Progenitor cell of endocrine pancreas (in vitro differentiated cells): ENCODE data around the gene CYS1. TPM values are rescaled to one million over a fixed set of nuclear protein-coding genes. Genes with fewer than 3 reads are reported as not detected.

Experiments used
- DNase-seq: peaks from one replicate; pipeline ENCODE4 v3.0.0; 2021; ENCODE audit warnings: low spot score; ENCODE audit not compliant: unreplicated experiment
- H3K27ac Mint-ChIP-seq: 2 replicates; pipeline ENCODE4 v1.8.0; 2021; ENCODE audit warnings: mild to moderate bottlenecking, moderate library complexity, mixed read lengths
- H3K27me3 Mint-ChIP-seq: 2 replicates; pipeline ENCODE4 v1.8.0; 2021; ENCODE audit warnings: mixed read lengths
- H3K36me3 Mint-ChIP-seq: 2 replicates; pipeline ENCODE4 v1.8.0; 2022; ENCODE audit warnings: mixed read lengths; ENCODE audit not compliant: insufficient read depth
- H3K4me1 Mint-ChIP-seq: 2 replicates; pipeline ENCODE4 v1.8.0; 2021; ENCODE audit warnings: low read depth, mixed read lengths
- H3K4me3 Mint-ChIP-seq: 2 replicates; pipeline ENCODE4 v1.8.0; 2021; ENCODE audit warnings: low read depth, mild to moderate bottlenecking, moderate library complexity, mixed read lengths
- H3K9me3 Mint-ChIP-seq: 2 replicates; pipeline ENCODE4 v1.8.0; 2021; ENCODE audit warnings: low read depth, mixed read lengths
- CTCF ChIP-seq: fragments of 200-600 bp; sonication (generic); IDR thresholded peaks from one replicate; pipeline ENCODE4 v1.5.0; 2021; ENCODE audit warnings: antibody characterized with exemption, mild to moderate bottlenecking; ENCODE audit not compliant: unreplicated experiment
- total RNA-seq: library from RNA; stranded (reverse); gene quantifications from 2 replicates; pipeline ENCODE4 v1.2.1, GENCODE V29; 2021

The CYS1 gene
- total RNA-seq, 1 donor from 2014 or later: 2.3 TPM

GRCh38 chr2:10022966-10023662 lies 57.1 kb downstream of the CYS1 start:
- Mint-ChIP-seq H3K4me3 (no peak overlapping the region), H3K9me3 (no peaks in the 10 kb centered on the region), H3K4me1 (peaks cover 4% of the 10 kb centered on the region), H3K36me3 (no peaks in the 10 kb centered on the region), H3K27me3 (peaks cover 9% of the 10 kb centered on the region), H3K27ac (no peak overlapping the region)
- DNase-seq: no peak
- no peak for TF ChIP-seq CTCF

- H3K9me3 Mint-ChIP-seq: no peaks in the 10 kb centered on the region
- DNase-seq: no peak
- peaks cover 11% of the 10 kb centered on the region for H3K27me3 Mint-ChIP-seq
- TF ChIP-seq CTCF: no peak
- H3K36me3 Mint-ChIP-seq: no peaks in the 10 kb centered on the region
- no peak overlapping the region for H3K4me3 Mint-ChIP-seq
- peaks cover 4% of the 10 kb centered on the region for H3K4me1 Mint-ChIP-seq
- H3K27ac Mint-ChIP-seq: no peak overlapping the region
Measured at GRCh38 chr2:10022445-10022844, 57.8 kb downstream of the CYS1 start.

GRCh38 chr2:10022041-10022421 lies 58.2 kb downstream of the CYS1 start:
- H3K36me3 Mint-ChIP-seq: no peaks in the 10 kb centered on the region
- TF ChIP-seq CTCF: no peak
- H3K27me3 Mint-ChIP-seq: peaks cover 13% of the 10 kb centered on the region
- DNase-seq: no peak
- peaks cover 4% of the 10 kb centered on the region for H3K4me1 Mint-ChIP-seq
- H3K27ac Mint-ChIP-seq: no peak overlapping the region
- H3K4me3 Mint-ChIP-seq: no peak overlapping the region
- no peaks in the 10 kb centered on the region for H3K9me3 Mint-ChIP-seq

GRCh38 chr2:10019602-10020400 lies 60.4 kb downstream of the CYS1 start:
- Mint-ChIP-seq H3K36me3 (no peaks in the 10 kb centered on the region), H3K4me1 (peaks cover 4% of the 10 kb centered on the region), H3K27ac (no peak overlapping the region), H3K4me3 (no peak overlapping the region), H3K9me3 (no peaks in the 10 kb centered on the region), H3K27me3 (peaks cover 17% of the 10 kb centered on the region)
- DNase-seq: no peak
- TF ChIP-seq CTCF: no peak

- no peak overlapping the region for H3K4me3 Mint-ChIP-seq
- H3K4me1 Mint-ChIP-seq: peaks cover 4% of the 10 kb centered on the region
- no peaks in the 10 kb centered on the region for H3K9me3 Mint-ChIP-seq
- no peak for TF ChIP-seq CTCF
- H3K27me3 Mint-ChIP-seq: peaks cover 17% of the 10 kb centered on the region
- no peaks in the 10 kb centered on the region for H3K36me3 Mint-ChIP-seq
- no peak overlapping the region for H3K27ac Mint-ChIP-seq
- no peak for DNase-seq
Measured at GRCh38 chr2:10019174-10019573, 61.0 kb downstream of the CYS1 start.
